ENCODE data around the gene PRKCH. TPM values are rescaled to one million over a fixed set of nuclear protein-coding genes. Genes with fewer than 3 reads are reported as not detected.
A peak's percentile ranks its signal among the peaks of the same experiment; 100 is the strongest.

Gene PRKCH
- total RNA-seq, 1 experiment from 2014 or later: 10.3 TPM

DNA sequence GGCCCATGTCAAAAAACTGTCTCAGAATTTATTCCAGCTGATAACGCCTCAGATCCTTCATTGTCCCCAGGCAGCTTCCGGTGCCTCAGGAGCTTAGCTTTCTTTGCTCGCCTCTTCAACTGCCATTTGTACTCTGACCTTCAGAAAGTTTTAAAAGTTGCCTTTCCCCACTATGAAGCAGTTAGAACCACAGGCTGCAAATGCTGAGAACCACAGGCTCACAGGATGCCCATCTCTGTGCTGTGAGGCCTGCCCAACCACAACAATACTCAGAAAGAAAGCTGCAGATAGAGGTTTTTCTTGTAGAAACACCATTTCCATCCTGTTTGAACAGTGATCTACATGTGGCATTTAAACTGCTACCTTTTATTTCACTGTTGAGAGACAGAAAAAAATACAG, 131.1 kb downstream of the PRKCH start (continued):
- TF ChIP-seq, protein P1, sequence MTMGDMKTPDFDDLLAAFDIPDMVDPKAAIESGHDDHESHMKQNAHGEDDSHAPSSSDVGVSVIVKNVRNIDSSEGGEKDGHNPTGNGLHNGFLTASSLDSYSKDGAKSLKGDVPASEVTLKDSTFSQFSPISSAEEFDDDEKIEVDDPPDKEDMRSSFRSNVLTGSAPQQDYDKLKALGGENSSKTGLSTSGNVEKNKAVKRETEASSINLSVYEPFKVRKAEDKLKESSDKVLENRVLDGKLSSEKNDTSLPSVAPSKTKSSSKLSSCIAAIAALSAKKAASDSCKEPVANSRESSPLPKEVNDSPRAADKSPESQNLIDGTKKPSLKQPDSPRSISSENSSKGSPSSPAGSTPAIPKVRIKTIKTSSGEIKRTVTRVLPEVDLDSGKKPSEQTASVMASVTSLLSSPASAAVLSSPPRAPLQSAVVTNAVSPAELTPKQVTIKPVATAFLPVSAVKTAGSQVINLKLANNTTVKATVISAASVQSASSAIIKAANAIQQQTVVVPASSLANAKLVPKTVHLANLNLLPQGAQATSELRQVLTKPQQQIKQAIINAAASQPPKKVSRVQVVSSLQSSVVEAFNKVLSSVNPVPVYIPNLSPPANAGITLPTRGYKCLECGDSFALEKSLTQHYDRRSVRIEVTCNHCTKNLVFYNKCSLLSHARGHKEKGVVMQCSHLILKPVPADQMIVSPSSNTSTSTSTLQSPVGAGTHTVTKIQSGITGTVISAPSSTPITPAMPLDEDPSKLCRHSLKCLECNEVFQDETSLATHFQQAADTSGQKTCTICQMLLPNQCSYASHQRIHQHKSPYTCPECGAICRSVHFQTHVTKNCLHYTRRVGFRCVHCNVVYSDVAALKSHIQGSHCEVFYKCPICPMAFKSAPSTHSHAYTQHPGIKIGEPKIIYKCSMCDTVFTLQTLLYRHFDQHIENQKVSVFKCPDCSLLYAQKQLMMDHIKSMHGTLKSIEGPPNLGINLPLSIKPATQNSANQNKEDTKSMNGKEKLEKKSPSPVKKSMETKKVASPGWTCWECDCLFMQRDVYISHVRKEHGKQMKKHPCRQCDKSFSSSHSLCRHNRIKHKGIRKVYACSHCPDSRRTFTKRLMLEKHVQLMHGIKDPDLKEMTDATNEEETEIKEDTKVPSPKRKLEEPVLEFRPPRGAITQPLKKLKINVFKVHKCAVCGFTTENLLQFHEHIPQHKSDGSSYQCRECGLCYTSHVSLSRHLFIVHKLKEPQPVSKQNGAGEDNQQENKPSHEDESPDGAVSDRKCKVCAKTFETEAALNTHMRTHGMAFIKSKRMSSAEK (CRISPR knock-in tag; IDR thresholded peaks at IDR 0.05; ENCODE audit: borderline replicate concordance): no peak
- TF ChIP-seq JAZF1 (CRISPR knock-in tag; IDR thresholded peaks at IDR 0.05): no peak

- Mint-ChIP-seq H3K27ac (no peak overlapping the region), H3K4me1 (peaks cover 14% of the 10 kb centered on the region), H3K9me3 (no peaks in the 10 kb centered on the region), H3K27me3 (ENCODE audit: low read depth) (no peaks in the 10 kb centered on the region), H3K4me3 (no peak overlapping the region), H3K36me3 (no peaks in the 10 kb centered on the region)
- ChIA-PET POLR2A (no interaction called here), CTCF (interaction anchor here (0.6 kb wide), 1 partner anchor 157 kb away, joined by 3 read pairs; no protein-coding TSS in a partner anchor)
- DNase-seq (ENCODE audit: low spot score): no peak
- TF ChIP-seq STAT6 (CRISPR knock-in tag; conservative IDR thresholded peaks at IDR 0.05; ENCODE audit: low read depth): no peak
- peak; percentile 75; the same call in 1 of the 2 replicates for TF ChIP-seq ZNF512 (CRISPR knock-in tag; IDR thresholded peaks at IDR 0.05; ENCODE audit: borderline replicate concordance)
- no peak for ATAC-seq
Measured at GRCh38 chr14:61453103-61453767, 131.9 kb downstream of the PRKCH start.

DNA sequence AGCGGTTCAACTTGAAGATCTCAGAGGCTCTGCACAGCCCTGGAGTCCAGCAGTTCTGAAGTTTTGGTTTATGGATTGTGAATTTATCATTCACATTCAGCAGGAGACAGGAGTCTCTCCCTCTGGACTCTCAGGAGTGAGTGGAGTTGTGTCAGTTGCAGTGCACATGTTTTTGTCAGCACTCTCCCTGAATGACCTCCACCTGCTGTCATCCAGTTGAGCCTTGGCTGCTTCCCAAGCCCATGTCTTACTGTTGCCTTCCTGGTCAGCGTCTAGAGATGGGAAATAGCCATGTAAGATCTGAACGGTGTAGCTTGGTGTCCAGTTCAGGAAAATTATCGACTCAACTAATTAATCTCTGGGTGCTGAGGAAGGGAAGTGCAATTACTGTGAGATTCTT, 133.2 kb downstream of the PRKCH start:
- Mint-ChIP-seq H3K4me1 (peaks cover 14% of the 10 kb centered on the region), H3K36me3 (no peaks in the 10 kb centered on the region), H3K27ac (no peak overlapping the region), H3K27me3 (ENCODE audit: low read depth) (no peaks in the 10 kb centered on the region), H3K4me3 (no peak overlapping the region), H3K9me3 (no peaks in the 10 kb centered on the region)
- POLR2A ChIA-PET: no interaction called here
- TF ChIP-seq IRF1 (CRISPR knock-in tag; IDR thresholded peaks at IDR 0.05) (no peak), JAZF1 (CRISPR knock-in tag; IDR thresholded peaks at IDR 0.05) (no peak), ZNF317 (CRISPR knock-in tag; IDR thresholded peaks at IDR 0.05; ENCODE audit: borderline replicate concordance, low read depth) (no peak), TEAD1 (CRISPR knock-in tag; IDR thresholded peaks at IDR 0.05) (no peak), ZNF219 (CRISPR knock-in tag; IDR thresholded peaks at IDR 0.05; ENCODE audit: borderline replicate concordance) (no peak), ZBTB21 (CRISPR knock-in tag; IDR thresholded peaks at IDR 0.05; ENCODE audit: borderline replicate concordance) (no peak)
- TF ChIP-seq, protein P2, sequence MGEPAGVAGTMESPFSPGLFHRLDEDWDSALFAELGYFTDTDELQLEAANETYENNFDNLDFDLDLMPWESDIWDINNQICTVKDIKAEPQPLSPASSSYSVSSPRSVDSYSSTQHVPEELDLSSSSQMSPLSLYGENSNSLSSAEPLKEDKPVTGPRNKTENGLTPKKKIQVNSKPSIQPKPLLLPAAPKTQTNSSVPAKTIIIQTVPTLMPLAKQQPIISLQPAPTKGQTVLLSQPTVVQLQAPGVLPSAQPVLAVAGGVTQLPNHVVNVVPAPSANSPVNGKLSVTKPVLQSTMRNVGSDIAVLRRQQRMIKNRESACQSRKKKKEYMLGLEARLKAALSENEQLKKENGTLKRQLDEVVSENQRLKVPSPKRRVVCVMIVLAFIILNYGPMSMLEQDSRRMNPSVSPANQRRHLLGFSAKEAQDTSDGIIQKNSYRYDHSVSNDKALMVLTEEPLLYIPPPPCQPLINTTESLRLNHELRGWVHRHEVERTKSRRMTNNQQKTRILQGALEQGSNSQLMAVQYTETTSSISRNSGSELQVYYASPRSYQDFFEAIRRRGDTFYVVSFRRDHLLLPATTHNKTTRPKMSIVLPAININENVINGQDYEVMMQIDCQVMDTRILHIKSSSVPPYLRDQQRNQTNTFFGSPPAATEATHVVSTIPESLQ (CRISPR knock-in tag; IDR thresholded peaks at IDR 0.05): no peak
- TF ChIP-seq, protein P3, sequence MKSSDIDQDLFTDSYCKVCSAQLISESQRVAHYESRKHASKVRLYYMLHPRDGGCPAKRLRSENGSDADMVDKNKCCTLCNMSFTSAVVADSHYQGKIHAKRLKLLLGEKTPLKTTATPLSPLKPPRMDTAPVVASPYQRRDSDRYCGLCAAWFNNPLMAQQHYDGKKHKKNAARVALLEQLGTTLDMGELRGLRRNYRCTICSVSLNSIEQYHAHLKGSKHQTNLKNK (CRISPR knock-in tag; IDR thresholded peaks at IDR 0.05): no peak
- ATAC-seq (no peak), DNase-seq (ENCODE audit: low spot score) (no peak)
- CTCF ChIA-PET: interaction anchor here (0.6 to 1.2 kb wide), 2 partner anchors 363 to 383 kb away, joined by 3 to 4 read pairs; no protein-coding TSS in a partner anchor

Measured in WTC11 (cell line).